Frontal cortex (tissue), 4 donors: ENCODE measurements around the gene CSNK2A2. TPM values are rescaled to one million over a fixed set of nuclear protein-coding genes. Genes with fewer than 3 reads are reported as not detected.

Experiments used
- DNase-seq, 2 donors: peaks; one replicate each; pipeline ENCODE4 v3.0.0; 2012; ENCODE audit warnings: low spot score in 2 of 2
- FAIRE-seq: peaks from 2 replicates; lab custom pipeline; 2012; peaks lifted over from hg19 to GRCh38; lab: Jason Lieb, UNC
- small RNA-seq: library from RNA; depleted of rRNA; stranded (forward); fragments of <200 nt; gene quantifications from one replicate; pipeline ENCODE3, GENCODE V24; 2014
- total RNA-seq: library from RNA; depleted of rRNA; stranded (reverse); fragments of >200 nt; gene quantifications from one replicate; pipeline ENCODE4 v1.2.3, GENCODE V29; 2014
- donor health status: control.
- donor health status: control.
- donor health status: control.

The CSNK2A2 gene
- total RNA-seq, 1 donor from 2014 or later: 17.9 TPM

GRCh38 chr16:58116529-58116928, 81.4 kb downstream of the CSNK2A2 start:
- DNase-seq (no peak), FAIRE-seq (no peak)

DNA sequence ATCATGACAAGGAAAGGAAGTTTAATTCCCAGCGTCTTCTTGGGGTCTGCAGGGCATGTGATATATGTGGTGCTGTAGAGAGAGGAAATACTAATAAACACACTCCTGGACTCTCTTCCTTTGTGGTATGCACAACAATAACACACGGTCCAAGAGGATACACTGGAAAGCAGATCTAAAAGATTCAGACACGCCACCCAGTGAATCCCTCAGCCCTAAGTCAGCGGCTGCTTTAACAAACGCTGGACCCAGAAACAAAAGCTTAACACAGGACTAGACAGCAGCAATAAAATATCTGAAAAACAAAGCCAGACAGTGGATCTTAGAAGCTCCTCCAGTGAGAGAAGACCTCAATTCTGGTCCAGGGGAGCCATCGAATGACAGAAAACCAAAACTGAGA, 81.8 kb downstream of the CSNK2A2 start:
- no peak for FAIRE-seq
- no peak for DNase-seq

- FAIRE-seq: no peak
- no peak for DNase-seq
Observed at GRCh38 chr16:58114827-58115825, 82.8 kb downstream of the CSNK2A2 start.

GRCh38 chr16:58111302-58111627, 86.6 kb downstream of the CSNK2A2 start:
- no peak for DNase-seq
- no peak for FAIRE-seq

DNA sequence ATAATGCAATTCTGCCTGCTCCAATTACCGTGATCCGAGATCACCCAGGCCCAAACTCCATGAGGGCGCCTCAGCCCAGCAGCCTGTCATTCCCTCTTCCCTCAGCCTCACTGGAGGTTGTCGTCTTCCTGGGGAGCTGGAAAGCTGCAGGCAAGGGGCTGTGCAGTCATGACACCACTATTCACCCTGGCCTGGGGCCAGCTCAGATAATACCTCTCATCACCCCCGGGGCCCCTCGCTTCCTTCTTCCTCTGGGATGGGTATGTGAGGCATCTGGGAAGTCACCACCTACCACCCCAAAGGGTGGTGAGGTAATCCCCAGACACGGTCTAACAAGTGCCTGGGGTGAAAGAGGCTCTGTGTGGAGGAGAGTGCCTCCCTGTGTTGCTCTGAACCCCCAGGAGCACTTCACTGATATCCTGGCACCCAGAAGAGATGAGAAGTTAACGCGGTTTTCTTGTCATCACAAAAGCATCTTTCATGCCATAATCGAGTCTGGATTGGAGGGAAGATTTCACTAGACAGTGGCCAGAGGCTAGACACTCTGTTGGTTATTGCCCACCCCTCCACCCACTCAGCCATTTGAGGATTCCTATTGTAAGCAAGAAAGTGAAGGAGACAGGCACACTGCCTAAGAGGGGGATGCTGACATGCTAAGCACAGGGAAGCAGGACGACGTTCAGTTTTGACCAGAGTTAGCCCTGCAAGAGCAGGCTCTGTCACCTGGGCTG, 87.2 kb downstream of the CSNK2A2 start:
- FAIRE-seq: no peak
- DNase-seq: no peak

DNA sequence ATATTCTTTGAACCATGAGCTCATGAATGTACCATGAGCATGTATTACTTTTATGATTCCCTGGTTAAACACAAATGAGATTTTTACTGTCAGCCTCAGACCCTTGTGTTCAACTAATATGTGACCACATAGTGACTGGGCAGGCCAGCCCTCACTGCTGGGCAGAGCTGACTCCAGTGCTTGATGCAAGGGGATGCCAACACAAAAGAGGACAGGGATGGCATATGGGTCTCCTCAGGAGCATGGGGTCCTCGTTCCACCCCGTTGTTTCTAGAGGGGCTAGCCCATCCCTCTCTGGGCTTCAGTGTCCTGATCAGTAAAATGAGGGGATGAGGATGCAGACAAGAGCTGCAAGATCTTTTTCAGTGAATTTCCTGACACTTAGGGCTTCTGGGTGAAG, 88.0 kb downstream of the CSNK2A2 start:
- DNase-seq (no peak), FAIRE-seq (no peak)

DNA sequence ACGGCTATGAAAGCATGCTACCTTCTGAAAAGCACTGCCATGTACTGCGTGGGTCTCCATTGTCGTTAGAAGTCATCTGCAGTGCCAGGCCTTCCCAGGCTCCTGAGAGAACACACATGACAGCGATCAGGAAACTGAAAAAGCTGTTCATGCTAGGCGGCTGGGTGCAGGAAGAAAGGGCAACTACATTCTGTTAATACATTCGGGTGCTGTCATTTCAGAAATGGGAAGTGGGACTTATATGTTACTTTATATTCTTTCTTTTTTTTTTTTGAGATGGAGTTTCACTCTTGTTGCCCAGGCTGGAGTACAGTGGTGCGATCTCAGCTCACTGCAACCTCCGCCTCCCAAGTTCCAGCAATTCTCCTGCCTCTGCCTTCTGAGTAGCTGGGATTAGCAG, 88.6 kb downstream of the CSNK2A2 start:
- FAIRE-seq (no peak), DNase-seq (no peak)

Small RNA genes lying within 50 kb of the gene (small RNA-seq; reads per million reads assigned to genes)
- not detected for gene RN7SL645P

Other genes starting within 250 kb of the CSNK2A2 start
- 1.2 TPM for gene CNGB1, start 227.0 kb downstream of the CSNK2A2 start, total RNA-seq
- gene ZNF319, start 197.4 kb downstream of the CSNK2A2 start, total RNA-seq: 4.9 TPM
- gene USB1, start 196.7 kb downstream of the CSNK2A2 start, total RNA-seq: 3.7 TPM
- 12.2 TPM for gene MMP15, start 172.4 kb downstream of the CSNK2A2 start, total RNA-seq
- gene CFAP20, start 68.7 kb downstream of the CSNK2A2 start, total RNA-seq: 93.8 TPM
- 0.41 TPM for gene PRSS54, start 96.9 kb upstream of the CSNK2A2 start, total RNA-seq
- 1.6 TPM for gene GINS3, start 194.4 kb upstream of the CSNK2A2 start, total RNA-seq